Astrocyte (in vitro differentiated cells and primary cell): ENCODE results near the gene TIMP3. TPM values are rescaled to one million over a fixed set of nuclear protein-coding genes. Genes with fewer than 3 reads are reported as not detected.

Experiments
- DNase-seq: peaks from one replicate; pipeline ENCODE4 v3.0.0-alpha.2; 2010; ENCODE audit warnings: low read depth
- FAIRE-seq: peaks from 2 replicates; lab custom pipeline; 2011; peaks lifted over from hg19 to GRCh38; lab: Jason Lieb, UNC
- H2AFZ ChIP-seq: 2 replicates; pipeline ENCODE4 v1.6.0; 2012; ENCODE audit warnings: low read depth, low read length, inconsistent platforms
- H3K27ac ChIP-seq: 2 replicates; pipeline ENCODE4 v1.5.1; 2011; ENCODE audit warnings: low read depth, low read length, inconsistent platforms
- H3K27me3 ChIP-seq: 2 replicates; pipeline ENCODE4 v1.6.0; 2011; ENCODE audit warnings: low read length, inconsistent platforms; ENCODE audit not compliant: insufficient read depth
- H3K36me3 ChIP-seq: 2 replicates; pipeline ENCODE4 v1.5.1; 2011; ENCODE audit warnings: low read length, inconsistent platforms; ENCODE audit not compliant: insufficient read depth
- H3K4me1 ChIP-seq: 2 replicates; pipeline ENCODE4 v1.5.1; 2011; ENCODE audit warnings: low read length, inconsistent platforms; ENCODE audit not compliant: insufficient read depth
- H3K4me2 ChIP-seq: 2 replicates; pipeline ENCODE4 v1.6.0; 2012; ENCODE audit warnings: low read length, inconsistent platforms
- H3K4me3 ChIP-seq: 2 replicates; pipeline ENCODE4 v1.5.1; 2011; ENCODE audit warnings: low read depth, mild to moderate bottlenecking, low read length, inconsistent platforms; ENCODE audit not compliant: insufficient read depth
- H3K79me2 ChIP-seq: 2 replicates; pipeline ENCODE4 v1.6.0; 2012; ENCODE audit warnings: mild to moderate bottlenecking, low read length, inconsistent platforms; ENCODE audit not compliant: insufficient read depth
- H3K9ac ChIP-seq: 2 replicates; pipeline ENCODE4 v1.6.0; 2012; ENCODE audit warnings: mild to moderate bottlenecking, low read length, inconsistent platforms
- H3K9me3 ChIP-seq: 2 replicates; pipeline ENCODE4 v1.5.1; 2012; ENCODE audit warnings: low read depth, mild to moderate bottlenecking, low read length, inconsistent platforms; ENCODE audit not compliant: insufficient read depth
- H4K20me1 ChIP-seq: 2 replicates; pipeline ENCODE4 v1.6.0; 2012; ENCODE audit warnings: low read length, inconsistent platforms; ENCODE audit not compliant: insufficient read depth
- H3K27ac Mint-ChIP-seq: one replicate; pipeline ENCODE4 v1.8.0; 2021; ENCODE audit warnings: mild to moderate bottlenecking, mixed read lengths; ENCODE audit not compliant: unreplicated experiment
- H3K27me3 Mint-ChIP-seq: one replicate; pipeline ENCODE4 v1.8.0; 2021; ENCODE audit warnings: low read depth, mixed read lengths; ENCODE audit not compliant: unreplicated experiment
- H3K36me3 Mint-ChIP-seq: one replicate; pipeline ENCODE4 v1.8.0; 2021; ENCODE audit warnings: low read depth, mixed read lengths; ENCODE audit not compliant: unreplicated experiment
- H3K4me1 Mint-ChIP-seq: one replicate; pipeline ENCODE4 v1.8.0; 2021; ENCODE audit warnings: low read depth, mixed read lengths; ENCODE audit not compliant: unreplicated experiment
- H3K4me3 Mint-ChIP-seq: one replicate; pipeline ENCODE4 v1.8.0; 2021; ENCODE audit warnings: mild to moderate bottlenecking, moderate library complexity, mixed read lengths; ENCODE audit not compliant: unreplicated experiment
- H3K9me3 Mint-ChIP-seq: one replicate; pipeline ENCODE4 v1.8.0; 2021; ENCODE audit warnings: mild to moderate bottlenecking, mixed read lengths; ENCODE audit not compliant: unreplicated experiment
- EZH2 ChIP-seq: IDR thresholded peaks from 2 replicates; pipeline ENCODE4 v1.6.1; 2012; ENCODE audit warnings: mild to moderate bottlenecking, low read length, inconsistent platforms; ENCODE audit not compliant: insufficient read depth
- total RNA-seq: library from RNA; stranded (reverse); gene quantifications from 2 replicates; pipeline ENCODE4 v1.2.1, GENCODE V29; 2021
- TF ChIP-seq, protein P1 (sequence below): IDR thresholded peaks from 2 replicates; pipeline ENCODE4 v1.5.1; 2011; ENCODE audit warnings: low read depth, mild to moderate bottlenecking, inconsistent platforms, low read length, moderate library complexity; ENCODE audit not compliant: insufficient read depth

Gene TIMP3
- total RNA-seq, 1 donor from 2014 or later, result 145 TPM

DNA sequence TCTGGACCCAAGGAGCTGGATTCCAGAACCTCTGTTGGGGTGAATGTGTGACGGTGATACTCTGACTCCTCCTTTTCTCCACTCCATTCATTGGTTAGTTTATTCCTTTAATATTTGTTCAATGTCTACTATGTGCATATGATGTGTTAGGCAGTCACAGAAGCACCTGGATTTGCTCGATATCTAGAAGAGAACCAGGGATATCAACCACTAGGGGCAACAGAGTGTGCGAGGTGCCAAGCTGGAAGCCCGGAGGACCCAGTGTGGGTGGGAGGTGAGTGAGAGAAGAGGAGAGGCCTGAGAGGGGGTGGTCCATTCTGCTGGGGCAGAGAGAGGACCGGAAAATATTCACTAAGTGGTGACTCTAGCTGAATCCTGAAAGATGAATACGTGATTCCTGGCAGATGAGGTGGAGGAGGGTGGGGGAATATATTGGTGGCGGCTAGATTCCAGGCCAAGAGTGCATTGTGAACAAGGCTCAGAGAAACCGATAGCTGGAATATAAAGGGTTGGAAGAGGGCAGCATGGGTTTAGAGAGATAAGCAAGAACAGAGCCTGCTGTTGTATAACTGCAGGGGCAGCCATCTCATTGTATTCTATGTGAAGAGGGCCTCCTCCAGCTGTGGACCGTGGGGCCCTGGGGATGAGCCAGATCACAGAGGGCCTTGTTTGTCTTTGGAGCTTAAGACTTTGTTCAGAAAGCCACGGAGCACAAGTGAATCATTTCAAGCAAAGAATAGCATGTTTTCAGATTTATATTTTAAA, 6.9 kb upstream of the TIMP3 start:
- Histone ChIP-seq H3K9ac (no peak overlapping the region), H3K4me2 (no peak overlapping the region), H4K20me1 (no peaks in the 10 kb centered on the region), H3K4me1 (peaks cover 10% of the 10 kb centered on the region), H3K79me2 (no peaks in the 10 kb centered on the region), H3K4me3 (no peak overlapping the region), H3K9me3 (no peaks in the 10 kb centered on the region), H3K27ac (no peak overlapping the region), H2AFZ (no peak overlapping the region), H3K36me3 (no peaks in the 10 kb centered on the region), H3K27me3 (no peaks in the 10 kb centered on the region)
- Mint-ChIP-seq H3K9me3 (peaks cover 4% of the 10 kb centered on the region), H3K36me3 (peaks cover 1% of the 10 kb centered on the region), H3K27me3 (no peaks in the 10 kb centered on the region), H3K4me1 (peaks cover 19% of the 10 kb centered on the region), H3K4me3 (peak overlapping the region; percentile 43), H3K27ac (peak overlapping the region; percentile 42)
- FAIRE-seq (no peak), DNase-seq (peak; percentile 26)
- TF ChIP-seq EZH2, result no peak
- TF ChIP-seq, protein P1, sequence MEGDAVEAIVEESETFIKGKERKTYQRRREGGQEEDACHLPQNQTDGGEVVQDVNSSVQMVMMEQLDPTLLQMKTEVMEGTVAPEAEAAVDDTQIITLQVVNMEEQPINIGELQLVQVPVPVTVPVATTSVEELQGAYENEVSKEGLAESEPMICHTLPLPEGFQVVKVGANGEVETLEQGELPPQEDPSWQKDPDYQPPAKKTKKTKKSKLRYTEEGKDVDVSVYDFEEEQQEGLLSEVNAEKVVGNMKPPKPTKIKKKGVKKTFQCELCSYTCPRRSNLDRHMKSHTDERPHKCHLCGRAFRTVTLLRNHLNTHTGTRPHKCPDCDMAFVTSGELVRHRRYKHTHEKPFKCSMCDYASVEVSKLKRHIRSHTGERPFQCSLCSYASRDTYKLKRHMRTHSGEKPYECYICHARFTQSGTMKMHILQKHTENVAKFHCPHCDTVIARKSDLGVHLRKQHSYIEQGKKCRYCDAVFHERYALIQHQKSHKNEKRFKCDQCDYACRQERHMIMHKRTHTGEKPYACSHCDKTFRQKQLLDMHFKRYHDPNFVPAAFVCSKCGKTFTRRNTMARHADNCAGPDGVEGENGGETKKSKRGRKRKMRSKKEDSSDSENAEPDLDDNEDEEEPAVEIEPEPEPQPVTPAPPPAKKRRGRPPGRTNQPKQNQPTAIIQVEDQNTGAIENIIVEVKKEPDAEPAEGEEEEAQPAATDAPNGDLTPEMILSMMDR, result no peak

DNA sequence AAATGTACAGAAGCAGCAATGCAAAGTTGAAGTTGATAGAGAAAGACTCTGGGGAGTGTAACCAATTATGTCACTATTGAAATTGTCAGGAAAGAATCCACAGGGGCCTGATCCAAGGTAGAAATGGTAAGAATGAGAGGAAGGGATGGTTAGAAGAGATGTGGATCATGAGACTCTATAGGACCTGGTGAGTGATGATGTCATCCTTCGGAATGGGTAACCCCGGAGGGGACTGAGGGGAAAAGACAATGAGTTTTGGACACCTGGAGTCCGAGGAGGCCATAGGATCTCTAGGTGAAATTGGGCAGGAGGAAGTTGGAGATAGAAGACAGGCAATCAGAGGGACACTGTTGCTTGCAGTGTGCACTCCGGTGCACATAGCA, 6.3 kb upstream of the TIMP3 start:
- Histone ChIP-seq H3K4me3 (no peak overlapping the region), H3K4me2 (no peak overlapping the region), H3K27me3 (no peaks in the 10 kb centered on the region), H3K36me3 (no peaks in the 10 kb centered on the region), H3K9ac (no peak overlapping the region), H3K4me1 (peaks cover 10% of the 10 kb centered on the region), H3K79me2 (no peaks in the 10 kb centered on the region), H2AFZ (no peak overlapping the region), H4K20me1 (no peaks in the 10 kb centered on the region), H3K9me3 (no peaks in the 10 kb centered on the region), H3K27ac (no peak overlapping the region)
- no peaks in the 10 kb centered on the region for H3K27me3 Mint-ChIP-seq
- H3K36me3 Mint-ChIP-seq, result peaks cover 1% of the 10 kb centered on the region
- FAIRE-seq, result no peak
- peaks cover 19% of the 10 kb centered on the region for H3K4me1 Mint-ChIP-seq
- H3K9me3 Mint-ChIP-seq, result peaks cover 4% of the 10 kb centered on the region
- H3K27ac Mint-ChIP-seq, result peak overlapping the region; percentile 5
- TF ChIP-seq, protein P1, result no peak
- no peak for TF ChIP-seq EZH2
- no peak for DNase-seq
- no peak overlapping the region for H3K4me3 Mint-ChIP-seq
